GM12872 (cell line): ENCODE measurements around the gene HOXB2.
A peak's percentile ranks its signal among the peaks of the same experiment; 100 is the strongest.

Experiments
- TF ChIP-seq, protein P1 (sequence below): IDR thresholded peaks from 3 replicates; pipeline ENCODE4 v1.5.1; 2011; ENCODE audit warnings: low read depth, mild to moderate bottlenecking, low read length, moderate library complexity; ENCODE audit not compliant: insufficient read depth

Gene HOXB2

DNA sequence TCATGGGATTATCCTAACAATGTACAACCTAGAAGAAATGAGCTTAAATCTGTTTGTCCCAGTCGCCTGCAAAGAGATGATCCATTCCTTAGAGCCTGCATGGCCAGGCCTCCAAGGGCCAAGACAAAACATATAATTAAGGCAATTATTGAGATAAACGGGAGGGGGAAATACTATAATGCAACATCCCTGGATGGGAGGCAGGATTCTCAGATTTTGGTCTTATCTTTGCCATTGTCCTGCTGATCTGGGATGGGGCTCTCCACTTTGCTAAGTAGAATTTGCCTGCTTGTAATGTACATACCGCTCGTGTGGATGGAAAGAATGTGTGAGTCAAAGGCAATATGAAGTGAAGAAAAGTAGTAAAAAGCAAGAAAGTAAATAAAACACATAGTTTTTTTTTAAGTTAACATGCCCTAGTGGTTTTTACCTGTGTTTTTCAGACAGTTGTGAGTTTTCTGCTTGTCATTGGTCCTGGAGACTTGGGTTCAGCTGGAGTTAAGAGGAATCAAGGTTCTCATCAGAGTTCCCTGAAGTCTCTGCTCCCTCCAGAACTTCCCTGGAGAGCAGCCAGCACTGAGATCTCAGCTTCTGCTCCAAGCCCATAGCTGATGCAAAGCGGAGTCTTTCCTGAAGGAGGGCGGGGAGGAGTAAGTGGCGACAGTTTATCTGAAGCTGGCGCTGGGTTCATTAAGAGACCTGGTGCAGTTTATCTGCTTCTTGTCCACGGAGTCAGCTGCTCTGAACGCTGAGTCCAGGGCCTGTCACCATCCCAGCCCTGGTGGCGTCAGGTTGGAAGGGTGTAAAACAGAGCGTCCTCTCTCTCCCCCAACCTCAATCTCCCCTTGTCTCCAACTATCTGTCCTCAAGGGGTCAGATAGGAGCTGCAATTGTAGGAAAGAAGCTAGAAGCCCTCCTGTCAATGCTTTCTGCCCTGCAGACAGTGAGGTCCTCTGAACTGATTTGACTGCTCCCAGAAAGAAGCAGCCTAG lies 44.2 kb downstream of the HOXB2 start:
- TF ChIP-seq, protein P1, sequence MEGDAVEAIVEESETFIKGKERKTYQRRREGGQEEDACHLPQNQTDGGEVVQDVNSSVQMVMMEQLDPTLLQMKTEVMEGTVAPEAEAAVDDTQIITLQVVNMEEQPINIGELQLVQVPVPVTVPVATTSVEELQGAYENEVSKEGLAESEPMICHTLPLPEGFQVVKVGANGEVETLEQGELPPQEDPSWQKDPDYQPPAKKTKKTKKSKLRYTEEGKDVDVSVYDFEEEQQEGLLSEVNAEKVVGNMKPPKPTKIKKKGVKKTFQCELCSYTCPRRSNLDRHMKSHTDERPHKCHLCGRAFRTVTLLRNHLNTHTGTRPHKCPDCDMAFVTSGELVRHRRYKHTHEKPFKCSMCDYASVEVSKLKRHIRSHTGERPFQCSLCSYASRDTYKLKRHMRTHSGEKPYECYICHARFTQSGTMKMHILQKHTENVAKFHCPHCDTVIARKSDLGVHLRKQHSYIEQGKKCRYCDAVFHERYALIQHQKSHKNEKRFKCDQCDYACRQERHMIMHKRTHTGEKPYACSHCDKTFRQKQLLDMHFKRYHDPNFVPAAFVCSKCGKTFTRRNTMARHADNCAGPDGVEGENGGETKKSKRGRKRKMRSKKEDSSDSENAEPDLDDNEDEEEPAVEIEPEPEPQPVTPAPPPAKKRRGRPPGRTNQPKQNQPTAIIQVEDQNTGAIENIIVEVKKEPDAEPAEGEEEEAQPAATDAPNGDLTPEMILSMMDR = peak; percentile 30; the same call in 1 of the 3 replicates

- TF ChIP-seq, protein P1 = no peak
These were observed 45.0 kb downstream of the HOXB2 start for GRCh38 chr17:48499735-48500434.

- TF ChIP-seq, protein P1 = no peak
These were observed 45.7 kb downstream of the HOXB2 start for GRCh38 chr17:48499248-48499647.

DNA sequence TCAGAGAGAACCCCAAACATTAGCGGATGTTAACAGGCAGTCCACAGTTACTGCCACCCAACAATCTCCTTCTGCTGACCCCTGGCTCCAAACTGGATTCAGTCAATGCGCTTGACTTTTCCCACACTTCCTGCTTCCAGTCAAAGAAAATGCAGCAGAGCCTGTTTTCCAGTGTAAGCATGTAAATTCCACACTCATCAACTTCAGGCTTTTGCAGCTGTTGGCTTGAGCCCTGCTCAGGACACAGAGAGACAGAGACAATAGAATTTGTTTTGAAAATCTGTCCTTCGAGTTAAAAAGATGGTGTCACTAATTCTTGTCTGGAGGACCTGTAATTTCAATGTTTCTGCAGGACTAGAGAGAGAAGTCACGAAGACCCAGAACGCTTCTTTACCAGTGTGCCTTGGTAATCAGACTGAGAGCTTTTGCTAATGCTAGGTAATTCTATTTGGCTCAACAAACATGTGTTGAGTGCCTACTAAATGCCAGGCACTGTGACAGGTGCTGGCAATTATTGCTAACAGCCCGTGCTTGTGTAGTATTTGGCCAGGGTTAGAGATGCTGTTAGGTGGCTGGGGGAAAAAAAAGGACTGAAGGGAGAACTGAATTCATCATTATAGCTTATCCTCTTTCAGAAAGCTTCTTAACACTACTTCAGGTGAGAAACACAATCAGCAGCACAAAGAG lies 46.6 kb downstream of the HOXB2 start:
- TF ChIP-seq, protein P1 = no peak

DNA sequence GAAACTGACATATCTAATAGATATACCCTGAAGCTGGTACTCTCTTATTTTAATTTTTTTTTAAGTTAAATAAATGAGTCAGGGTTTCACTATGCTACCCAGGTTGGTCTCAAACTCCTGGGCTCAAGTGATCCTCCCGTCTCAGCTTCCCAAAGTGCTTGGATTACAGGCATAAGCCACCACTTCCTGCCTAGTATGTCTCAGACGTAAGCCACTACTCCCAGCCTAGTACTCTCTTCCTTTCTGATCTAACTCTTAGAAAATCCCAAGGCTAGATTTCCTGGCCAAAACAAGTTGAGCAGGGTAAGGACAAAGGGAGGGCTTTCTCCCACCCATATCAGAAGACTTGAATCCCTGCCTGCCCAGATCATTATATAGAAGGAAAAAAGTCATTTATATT lies 47.8 kb downstream of the HOXB2 start:
- TF ChIP-seq, protein P1 = no peak

GRCh38 chr17:48494335-48494734 lies 50.6 kb downstream of the HOXB2 start:
- TF ChIP-seq, protein P1 = no peak
